Smooth muscle cell (in vitro differentiated cells): ENCODE data around the gene LBX2. TPM values are rescaled to one million over a fixed set of nuclear protein-coding genes. Genes with fewer than 3 reads are reported as not detected.

Experiments
- DNase-seq: peaks from one replicate; lab custom pipeline; 2025; ENCODE audit not compliant: unreplicated experiment; lab: John Stamatoyannopoulos, UW
- H2AFZ ChIP-seq: fragments of 200-600 bp; sonication (generic); 2 replicates; pipeline ENCODE4 v1.6.0; 2016; ENCODE audit warnings: antibody characterized with exemption, low read depth, mild to moderate bottlenecking
- H3F3A ChIP-seq: fragments of 200-600 bp; sonication (generic); 2 replicates; pipeline ENCODE4 v1.6.0; 2017; ENCODE audit warnings: antibody characterized with exemption, low read depth
- H3K27ac ChIP-seq: fragments of 200-600 bp; sonication (generic); 2 replicates; pipeline ENCODE4 v1.5.1; 2016; ENCODE audit warnings: low read depth, mild to moderate bottlenecking
- H3K27me3 ChIP-seq: fragments of 200-600 bp; sonication (generic); 2 replicates; pipeline ENCODE4 v1.6.1; 2016; ENCODE audit warnings: low read depth, mild to moderate bottlenecking
- H3K36me3 ChIP-seq: fragments of 200-600 bp; sonication (generic); 2 replicates; pipeline ENCODE4 v1.5.1; 2016; ENCODE audit warnings: low read depth
- H3K4me1 ChIP-seq: fragments of 200-600 bp; sonication (generic); 2 replicates; pipeline ENCODE4 v1.5.1; 2016; ENCODE audit warnings: low read depth
- H3K4me2 ChIP-seq: fragments of 200-600 bp; sonication (generic); 2 replicates; pipeline ENCODE4 v1.6.0; 2016; ENCODE audit warnings: mild to moderate bottlenecking
- H3K4me3 ChIP-seq: fragments of 200-600 bp; sonication (generic); 2 replicates; pipeline ENCODE4 v1.5.1; 2016; ENCODE audit warnings: mild to moderate bottlenecking
- H3K79me2 ChIP-seq: fragments of 200-600 bp; sonication (generic); 2 replicates; pipeline ENCODE4 v1.6.0; 2016; ENCODE audit warnings: low read depth, mild to moderate bottlenecking
- H3K9ac ChIP-seq: fragments of 200-600 bp; sonication (generic); 2 replicates; pipeline ENCODE4 v1.6.0; 2016; ENCODE audit warnings: low read depth
- H3K9me3 ChIP-seq: fragments of 200-600 bp; sonication (generic); replicated peaks from 2 replicates; pipeline ENCODE4 v1.5.1; 2016; ENCODE audit warnings: low read depth
- H4K20me1 ChIP-seq: fragments of 200-600 bp; sonication (generic); 2 replicates; pipeline ENCODE4 v1.6.0; 2016; ENCODE audit warnings: low read depth
- CTCF ChIP-seq: fragments of 200-600 bp; sonication (generic); IDR thresholded peaks from 2 replicates; pipeline ENCODE4 v1.5.1; 2017; ENCODE audit warnings: borderline replicate concordance, mild to moderate bottlenecking, antibody characterized with exemption; ENCODE audit not compliant: insufficient read depth, poor library complexity, severe bottlenecking
- WGBS: methylation state at CpG from one replicate; pipeline ENCODE4 v1.1.7; 2016; ENCODE audit warnings: low lambda C conversion rate; 5-methylcytosine and 5-hydroxymethylcytosine counted together
- polyA plus RNA-seq: library from polyadenylated mRNA; unstranded; fragments of >200 nt; fragmentation: Nextera tagmentation; extraction: Ambion mirVana; gene quantifications from 2 replicates; pipeline ENCODE4 v1.2.1, GENCODE V29; 2016
- total RNA-seq: library from RNA; depleted of rRNA; stranded (reverse); fragments of >200 nt; gene quantifications from 2 replicates; pipeline ENCODE4 v1.2.3, GENCODE V29; 2014

LBX2 gene
- total and polyA plus RNA-seq, 2 experiments from 2014 or later: 1.5 to 2.4 TPM

DNA sequence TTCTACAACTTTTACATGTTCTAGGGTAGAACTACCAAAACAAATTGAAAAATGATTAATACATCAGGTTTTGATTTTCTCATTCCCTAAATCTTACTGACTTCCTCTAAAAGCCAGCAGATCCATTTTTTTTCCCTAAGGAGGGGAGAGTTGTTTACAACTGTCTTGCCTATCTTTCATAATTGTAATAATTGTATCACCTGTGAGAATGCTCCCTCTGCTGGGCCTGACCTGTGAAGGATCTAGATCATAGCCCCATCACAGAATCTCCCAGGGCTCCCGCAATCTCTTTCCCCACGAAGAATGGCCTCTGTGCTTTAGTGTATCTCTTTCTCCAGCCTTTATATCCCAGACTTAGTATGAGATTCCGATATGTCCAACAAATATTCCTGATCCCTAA is 45.2 kb upstream of the LBX2 start:
- Histone ChIP-seq H3K4me2 (no peak overlapping the region), H3K79me2 (peaks cover 24% of the 10 kb centered on the region), H3K4me1 (peaks cover 13% of the 10 kb centered on the region), H4K20me1 (peaks cover 38% of the 10 kb centered on the region), H2AFZ (no peak overlapping the region), H3K27ac (no peak overlapping the region), H3K9ac (no peak overlapping the region), H3K9me3 (no peaks in the 10 kb centered on the region), H3F3A (no peaks in the 10 kb centered on the region), H3K4me3 (no peak overlapping the region), H3K27me3 (no peaks in the 10 kb centered on the region), H3K36me3 (peaks cover 3% of the 10 kb centered on the region)
- no peak for DNase-seq
- WGBS: 92% methylated on average over 3 of the region's 3 CpGs
- no peak for TF ChIP-seq CTCF

- Histone ChIP-seq H3K9me3 (no peaks in the 10 kb centered on the region), H3K4me1 (no peaks in the 10 kb centered on the region), H3K36me3 (peaks cover 3% of the 10 kb centered on the region), H3K4me3 (no peak overlapping the region), H2AFZ (no peak overlapping the region), H3K4me2 (no peak overlapping the region), H3F3A (no peaks in the 10 kb centered on the region), H3K27me3 (no peaks in the 10 kb centered on the region), H3K79me2 (peaks cover 21% of the 10 kb centered on the region), H3K9ac (no peak overlapping the region), H3K27ac (no peak overlapping the region), H4K20me1 (peaks cover 25% of the 10 kb centered on the region)
- DNase-seq: no peak
- no peak for TF ChIP-seq CTCF
- 96% methylated on average over 1 of the region's 1 CpG for WGBS
Observed at GRCh38 chr2:74542978-74543377, 43.6 kb upstream of the LBX2 start.

GRCh38 chr2:74540291-74540690 is 40.9 kb upstream of the LBX2 start:
- H3K4me1 ChIP-seq: no peaks in the 10 kb centered on the region
- H3K79me2 ChIP-seq: peaks cover 5% of the 10 kb centered on the region
- peaks cover 3% of the 10 kb centered on the region for H3K36me3 ChIP-seq
- no peaks in the 10 kb centered on the region for H3K27me3 ChIP-seq
- H3F3A ChIP-seq: peaks cover 10% of the 10 kb centered on the region
- H3K4me3 ChIP-seq: no peak overlapping the region
- H3K9ac ChIP-seq: no peak overlapping the region
- 94% methylated on average over 5 of the region's 5 CpGs for WGBS
- no peaks in the 10 kb centered on the region for H3K9me3 ChIP-seq
- TF ChIP-seq CTCF: no peak
- DNase-seq: no peak
- H3K27ac ChIP-seq: no peak overlapping the region
- H3K4me2 ChIP-seq: no peak overlapping the region
- H2AFZ ChIP-seq: no peak overlapping the region
- peaks cover 15% of the 10 kb centered on the region for H4K20me1 ChIP-seq

DNA sequence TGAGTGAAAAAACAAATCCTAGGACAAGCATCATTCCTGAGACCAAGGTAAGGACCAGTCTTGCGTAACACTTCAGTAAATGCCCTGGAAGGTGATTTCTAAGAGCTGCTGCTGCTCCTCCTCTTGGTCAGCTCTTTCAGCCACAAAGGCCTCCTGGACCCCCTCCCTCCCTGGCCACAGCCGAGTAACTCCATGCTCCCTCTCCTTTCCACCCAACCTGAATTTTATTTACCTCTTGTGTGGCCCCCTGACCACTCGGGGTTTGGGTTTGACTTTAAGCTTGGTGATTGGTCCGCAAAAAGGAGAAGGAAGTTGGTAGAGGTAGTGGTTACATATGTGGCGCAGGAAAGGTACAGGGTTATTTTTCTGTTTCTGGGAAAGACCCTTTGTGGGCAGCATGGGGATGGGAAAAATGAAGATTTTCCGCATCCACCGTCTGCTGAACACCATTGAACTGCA is 39.5 kb upstream of the LBX2 start:
- Histone ChIP-seq H3K9me3 (no peaks in the 10 kb centered on the region), H3K36me3 (no peaks in the 10 kb centered on the region), H2AFZ (no peak overlapping the region), H3K27ac (no peak overlapping the region), H3K4me1 (no peaks in the 10 kb centered on the region), H3F3A (peaks cover 13% of the 10 kb centered on the region), H3K4me2 (no peak overlapping the region), H3K27me3 (no peaks in the 10 kb centered on the region), H3K4me3 (no peak overlapping the region), H3K9ac (no peak overlapping the region), H4K20me1 (peaks cover 1% of the 10 kb centered on the region), H3K79me2 (peaks cover 5% of the 10 kb centered on the region)
- no peak for TF ChIP-seq CTCF
- no peak for DNase-seq
- WGBS: 88% methylated on average over 7 of the region's 7 CpGs
